B cell (primary cell): Measurements from ENCODE around the gene ARGLU1. TPM values are rescaled to one million over a fixed set of nuclear protein-coding genes. Genes with fewer than 3 reads are reported as not detected.

ENCODE experiments used
- ATAC-seq: fragments of 200-7000 bp; cut with Tn5 transposase; one replicate; pipeline ENCODE4 v1.10.0; 2021; ENCODE audit warnings: low read depth, mild to moderate bottlenecking, moderate number of reproducible peaks, moderate library complexity
- CTCF ChIA-PET: fragments of 350-600 bp; sonication (Branson Sonifier 250); formaldehyde crosslinking; loops from one replicate; lab custom pipeline; 2021; ENCODE audit warnings: antibody characterized with exemption, inconsistent platforms; lab: Charles Lee
- POLR2A ChIA-PET: fragments of 350-600 bp; sonication (Branson Sonifier 250); formaldehyde crosslinking; loops from one replicate; lab custom pipeline; 2021; ENCODE audit warnings: antibody characterized with exemption; lab: Charles Lee
- DNase-seq: peaks from one replicate; pipeline ENCODE4 v3.0.0; 2013
- H2AFZ ChIP-seq: 2 replicates; pipeline ENCODE4 v1.6.1; 2012; ENCODE audit warnings: mild to moderate bottlenecking, low read depth, low read length; ENCODE audit not compliant: insufficient read depth, poor library complexity, severe bottlenecking
- H3K27ac ChIP-seq, 2 donors: 1 replicate in 1 of 2; 2 replicates in 1 of 2; pipeline ENCODE4 v1.5.1; 2012 to 2013; ENCODE audit warnings: low read length in 2 of 2, mild to moderate bottlenecking in 2 of 2, moderate library complexity in 1 of 2
- H3K27me3 ChIP-seq, 4 experiments: fragments of 200-600 bp in 1 of 4; sonication (generic) in 1 of 4; replicated peaks in 1 of 4; 1 replicate in 2 of 4; 2 replicates in 2 of 4; pipeline versions ENCODE4 v1.6.1 to v1.7.0; 2013 to 2016; ENCODE audit warnings: low read length in 3 of 4, mild to moderate bottlenecking in 2 of 4, mixed read lengths in 1 of 4, moderate library complexity in 1 of 4; ENCODE audit not compliant: insufficient read depth in 4 of 4, control insufficient read depth in 3 of 4; ENCODE audit errors: control extremely low read depth in 1 of 4
- H3K36me3 ChIP-seq, 2 experiments: replicated peaks in 1 of 2; 1 replicate in 1 of 2; 2 replicates in 1 of 2; pipeline versions ENCODE4 v1.6.1 to v1.7.1; 2013; ENCODE audit warnings: low read length in 1 of 2; ENCODE audit not compliant: insufficient read depth in 2 of 2, control insufficient read depth in 1 of 2; ENCODE audit errors: control extremely low read depth in 1 of 2, extremely low read depth in 1 of 2
- H3K4me1 ChIP-seq, 2 donors: fragments of 200-600 bp in 1 of 2; sonication (generic) in 1 of 2; 1 replicate in 1 of 2; 2 replicates in 1 of 2; pipeline versions ENCODE4 v1.5.1 to v1.6.1; 2013 to 2017; ENCODE audit warnings: low read length in 2 of 2; ENCODE audit not compliant: control insufficient read depth in 2 of 2, insufficient read depth in 2 of 2
- H3K4me2 ChIP-seq: replicated peaks from 2 replicates; pipeline ENCODE3; 2012; ENCODE audit warnings: mild to moderate bottlenecking, low read depth, low read length; ENCODE audit not compliant: poor library complexity, severe bottlenecking
- H3K4me3 ChIP-seq, 5 experiments: fragments of 200-600 bp in 1 of 5; sonication (generic) in 1 of 5; 1 replicate in 3 of 5; 2 replicates in 2 of 5; pipeline versions ENCODE4 v1.5.1 to v1.7.0; 2011 to 2016; ENCODE audit warnings: low read length in 4 of 5, mild to moderate bottlenecking in 4 of 5, low read depth in 2 of 5, control low read depth in 1 of 5, moderate library complexity in 1 of 5; ENCODE audit not compliant: insufficient read depth in 1 of 5; ENCODE audit errors: control extremely low read depth in 1 of 5, extremely low read depth in 1 of 5
- H3K79me2 ChIP-seq: fragments of 200-600 bp; sonication (generic); one replicate; pipeline ENCODE4 v1.6.0; 2016; ENCODE audit warnings: low read length; ENCODE audit not compliant: control insufficient read depth, insufficient read depth
- H3K9ac ChIP-seq: fragments of 200-600 bp; sonication (generic); 2 replicates; pipeline ENCODE4 v1.6.1; 2017; ENCODE audit warnings: mild to moderate bottlenecking, low read length, moderate library complexity
- H3K9me3 ChIP-seq, 3 donors: one replicate each; pipeline versions ENCODE4 v1.6.1 to v1.7.1; 2013; ENCODE audit warnings: low read length in 2 of 3; ENCODE audit not compliant: control insufficient read depth in 2 of 3, insufficient read depth in 1 of 3; ENCODE audit errors: control extremely low read depth in 1 of 3
- H4K20me1 ChIP-seq: 2 replicates; pipeline ENCODE4 v1.6.0; 2012; ENCODE audit warnings: mild to moderate bottlenecking, low read length; ENCODE audit not compliant: insufficient read depth, control insufficient read depth, poor library complexity, severe bottlenecking
- H3K27ac Mint-ChIP-seq: one replicate; pipeline ENCODE4 v1.8.0; 2021; ENCODE audit warnings: mixed read lengths
- H3K27me3 Mint-ChIP-seq: one replicate; pipeline ENCODE4 v1.8.0; 2021; ENCODE audit warnings: mixed read lengths
- H3K4me1 Mint-ChIP-seq: one replicate; pipeline ENCODE4 v1.8.0; 2021; ENCODE audit warnings: mixed read lengths
- H3K4me3 Mint-ChIP-seq: one replicate; pipeline ENCODE4 v1.8.0; 2021; ENCODE audit warnings: mixed read lengths
- H3K9me3 Mint-ChIP-seq: one replicate; pipeline ENCODE4 v1.8.0; 2022; ENCODE audit warnings: mixed read lengths; ENCODE audit not compliant: insufficient read depth
- CTCF ChIP-seq: fragments of 200-600 bp; IDR thresholded peaks from one replicate; pipeline ENCODE4 v1.8.0; 2022; ENCODE audit warnings: antibody characterized with exemption, mild to moderate bottlenecking
- EZH2 ChIP-seq: IDR thresholded peaks from 2 replicates; pipeline ENCODE4 v1.6.1; 2012; ENCODE audit warnings: borderline replicate concordance, low read depth, mild to moderate bottlenecking, moderate library complexity, low read length; ENCODE audit not compliant: insufficient read depth, poor library complexity, severe bottlenecking
- WGBS: methylation state at CpG from one replicate; pipeline ENCODE4 v1.1.5; 2013; ENCODE audit warnings: missing lambda C conversion rate; ENCODE audit not compliant: insufficient coverage; 5-methylcytosine and 5-hydroxymethylcytosine counted together
- intact Hi-C: fragments of 100-400 bp; cut with micrococcal nuclease; formaldehyde crosslinking; loops from one replicate; pipeline ENCODE4 v1.10.0; 2022
- polyA plus RNA-seq: library from polyadenylated mRNA; depleted of rRNA; stranded (reverse); fragments of >200 nt; gene quantifications from 2 replicates; pipeline ENCODE4 v1.2.3, GENCODE V29; 2012
- total RNA-seq, 2 donors: library from RNA; stranded (reverse); fragments of 120-200 nt in 1 of 2; gene quantifications; 1 replicate in 1 of 2; 2 replicates in 1 of 2; pipeline versions ENCODE4 v1.2.3 to v1.2.4, GENCODE V29; 2013 to 2022

The ARGLU1 gene
- total and polyA plus RNA-seq, 2 donors (not counting 1 experiment from before 2014, with no cell fraction given) = 170 to 261 TPM

GRCh38 chr13:106498158-106498557 lies 69.8 kb downstream of the ARGLU1 start:
- H4K20me1 ChIP-seq = no peaks in the 10 kb centered on the region
- peaks cover 8 to 14% of the 10 kb centered on the region in 2 donors for H3K4me1 ChIP-seq
- H3K27me3 Mint-ChIP-seq = peaks cover 52% of the 10 kb centered on the region
- H3K4me1 Mint-ChIP-seq = peaks cover 20% of the 10 kb centered on the region
- no peaks in the 10 kb centered on the region for H3K79me2 ChIP-seq
- H2AFZ ChIP-seq = no peak overlapping the region
- H3K27ac Mint-ChIP-seq = no peak overlapping the region
- H3K9me3 ChIP-seq = peaks cover 0 to 2% (median 0%) of the 10 kb centered on the region in 3 donors
- no peak overlapping the region for H3K4me3 ChIP-seq
- H3K9me3 Mint-ChIP-seq = no peaks in the 10 kb centered on the region
- no peaks in the 10 kb centered on the region for H3K36me3 ChIP-seq
- no peak overlapping the region for H3K27ac ChIP-seq
- ATAC-seq (no peak), DNase-seq (no peak)
- TF ChIP-seq EZH2 (no peak), CTCF (no peak)
- 0% methylated on average over 1 of the region's 3 CpGs for WGBS
- intact Hi-C loops = no loop called here
- no peak overlapping the region for H3K4me3 Mint-ChIP-seq
- peaks cover 0 to 29% (median 13%) of the 10 kb centered on the region in 4 experiments for H3K27me3 ChIP-seq
- H3K4me2 ChIP-seq = no peak overlapping the region
- ChIA-PET CTCF (no interaction called here), POLR2A (no interaction called here)
- no peak overlapping the region for H3K9ac ChIP-seq

GRCh38 chr13:106497079-106497478 lies 70.9 kb downstream of the ARGLU1 start:
- no peak for DNase-seq
- WGBS = no CpG with 5 or more reads among the region's 1 CpG
- Histone ChIP-seq H3K9ac (no peak overlapping the region), H4K20me1 (no peaks in the 10 kb centered on the region), H3K4me3 (no peak overlapping the region), H2AFZ (no peak overlapping the region), H3K27ac (no peak overlapping the region), H3K4me1 (peaks cover 8 to 14% of the 10 kb centered on the region in 2 donors), H3K9me3 (peaks cover 0 to 5% (median 0%) of the 10 kb centered on the region in 3 donors), H3K4me2 (no peak overlapping the region), H3K36me3 (no peaks in the 10 kb centered on the region), H3K27me3 (peaks cover 0 to 29% (median 13%) of the 10 kb centered on the region in 4 experiments), H3K79me2 (no peaks in the 10 kb centered on the region)
- Mint-ChIP-seq H3K9me3 (no peaks in the 10 kb centered on the region), H3K4me3 (no peak overlapping the region), H3K27me3 (peaks cover 52% of the 10 kb centered on the region), H3K27ac (no peak overlapping the region), H3K4me1 (peaks cover 23% of the 10 kb centered on the region)
- POLR2A ChIA-PET = no interaction called here
- TF ChIP-seq CTCF = no peak
- no peak for TF ChIP-seq EZH2
- CTCF ChIA-PET = no interaction called here
- intact Hi-C loops = no loop called here
- no peak for ATAC-seq
